IPS-20b (cell line): Measurements from ENCODE around the gene APP.
"Not testable (repeated sequence)": the region's sequence is repeated elsewhere in the genome, so short reads cannot be mapped to it uniquely, and the experiment has no call there.

Source experiments
- H3K27ac ChIP-seq: one replicate; pipeline ENCODE4 v1.5.1; 2013; ENCODE audit warnings: low read length
- H3K27me3 ChIP-seq: 2 replicates; pipeline ENCODE4 v1.6.1; 2013; ENCODE audit warnings: mild to moderate bottlenecking, low read length, inconsistent platforms; ENCODE audit not compliant: insufficient read depth
- H3K36me3 ChIP-seq: 2 replicates; pipeline ENCODE4 v1.6.1; 2013; ENCODE audit warnings: low read depth, mild to moderate bottlenecking, inconsistent platforms, low read length, moderate library complexity; ENCODE audit not compliant: insufficient read depth
- H3K4me1 ChIP-seq: 2 replicates; pipeline ENCODE4 v1.6.1; 2013; ENCODE audit warnings: mild to moderate bottlenecking, control low read depth, inconsistent platforms, low read length, moderate library complexity; ENCODE audit not compliant: insufficient read depth
- H3K4me3 ChIP-seq: 2 replicates; pipeline ENCODE4 v1.5.1; 2013; ENCODE audit warnings: mild to moderate bottlenecking, low read length, inconsistent platforms
- H3K9ac ChIP-seq: 2 replicates; pipeline ENCODE4 v1.6.1; 2013; ENCODE audit warnings: low read depth, mild to moderate bottlenecking, inconsistent platforms, low read length, moderate library complexity
- H3K9me3 ChIP-seq: 2 replicates; pipeline ENCODE4 v1.6.1; 2013; ENCODE audit warnings: mild to moderate bottlenecking, low read depth, low read length, inconsistent platforms; ENCODE audit not compliant: insufficient read depth

Gene APP

DNA sequence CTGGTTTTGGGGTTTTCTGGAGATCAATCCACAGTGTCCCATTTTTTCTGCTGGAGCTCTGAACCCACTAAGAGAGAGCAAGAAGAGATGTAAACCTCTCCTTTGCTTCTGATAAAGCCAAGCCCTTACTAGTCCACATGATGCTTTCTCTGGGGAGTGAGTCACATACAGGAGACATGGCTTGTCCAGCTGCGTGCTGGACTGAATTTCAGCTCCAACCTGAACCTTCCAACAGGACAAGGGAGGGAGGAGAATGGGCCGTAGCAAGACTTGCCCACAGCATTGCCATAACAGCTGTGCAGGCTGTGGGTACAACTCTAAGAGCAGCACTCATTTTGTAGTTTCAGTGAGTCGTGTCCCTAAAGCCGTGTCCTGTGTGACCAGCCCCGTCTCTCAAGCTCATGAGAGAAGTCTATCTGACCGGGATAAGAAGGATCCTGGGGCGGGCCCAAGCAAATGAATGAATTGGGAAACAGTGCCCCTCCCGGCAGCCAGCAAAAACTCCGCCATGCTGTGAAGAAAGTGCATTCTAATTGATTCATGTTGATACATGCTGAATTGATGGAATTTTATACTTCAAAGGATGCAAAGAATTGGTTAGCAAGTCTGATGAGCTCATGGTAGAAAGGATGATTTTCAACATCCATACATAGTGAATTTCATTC is 240.6 kb downstream of the APP start:
- H3K36me3 ChIP-seq, result peaks cover 23% of the 10 kb centered on the region; the same call in 1 of the 2 replicates
- no peak overlapping the region for H3K9ac ChIP-seq
- no peak overlapping the region for H3K4me3 ChIP-seq
- peaks cover 8% of the 10 kb centered on the region; the same call in 1 of the 2 replicates for H3K4me1 ChIP-seq
- H3K9me3 ChIP-seq, result no peaks in the 10 kb centered on the region
- H3K27ac ChIP-seq, result no peak overlapping the region
- no peaks in the 10 kb centered on the region for H3K27me3 ChIP-seq

DNA sequence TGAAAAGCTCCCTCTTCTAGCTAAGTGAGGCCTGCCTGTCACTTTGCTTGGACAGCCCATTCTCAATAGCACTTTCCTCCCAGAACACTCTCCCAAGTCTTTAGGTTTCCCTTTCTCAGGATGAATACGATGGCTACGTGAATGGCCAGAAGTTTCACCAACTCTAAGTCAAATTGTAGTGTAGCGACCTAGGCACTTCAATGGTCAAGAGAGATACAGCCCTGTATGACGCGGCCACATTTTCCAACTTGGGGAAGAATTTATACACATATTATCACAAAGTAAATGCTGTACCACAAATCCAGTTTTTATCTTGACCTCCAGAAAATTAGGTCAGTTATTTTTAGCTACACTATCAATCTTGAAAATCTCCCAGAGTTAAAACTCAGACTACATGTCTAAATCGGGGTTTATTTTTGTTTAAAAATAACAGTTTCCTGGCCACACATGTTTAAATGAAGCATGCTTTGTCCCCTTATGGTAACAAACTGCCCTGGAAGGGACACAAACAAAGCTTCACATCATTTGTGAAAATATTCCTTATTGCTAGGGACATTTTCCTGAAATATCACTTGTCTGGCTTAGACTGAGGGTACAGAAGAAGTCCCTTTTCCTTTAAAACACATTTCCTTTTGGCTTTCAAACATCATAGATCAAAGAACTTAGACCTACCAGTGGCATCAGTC is 243.2 kb downstream of the APP start:
- Histone ChIP-seq H3K9ac (no peak overlapping the region), H3K36me3 (peaks cover 19% of the 10 kb centered on the region; the same call in 1 of the 2 replicates), H3K27me3 (no peaks in the 10 kb centered on the region), H3K27ac (no peak overlapping the region), H3K4me1 (peaks cover 8% of the 10 kb centered on the region; the same call in 1 of the 2 replicates), H3K9me3 (no peaks in the 10 kb centered on the region), H3K4me3 (no peak overlapping the region)

DNA sequence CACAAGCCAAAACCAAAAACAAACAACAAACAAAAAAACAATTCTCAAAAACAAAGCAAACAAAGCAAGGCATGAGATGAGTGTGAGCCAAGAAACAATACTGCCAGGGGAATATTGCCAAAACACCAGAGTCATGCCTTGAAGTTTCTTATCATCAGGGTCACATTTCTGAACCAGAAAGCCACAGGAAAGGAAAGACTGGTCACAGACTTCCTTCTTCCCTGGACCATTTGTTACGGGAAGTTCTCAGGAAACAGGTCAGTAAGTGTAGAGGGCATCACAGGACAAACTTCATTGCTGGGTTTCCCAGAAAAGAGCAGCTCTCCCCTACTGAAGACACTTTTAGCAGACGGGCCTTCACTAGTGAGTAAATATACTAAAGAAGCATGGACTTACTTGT is 244.6 kb downstream of the APP start:
- no peaks in the 10 kb centered on the region for H3K9me3 ChIP-seq
- no peak overlapping the region for H3K27ac ChIP-seq
- peaks cover 19% of the 10 kb centered on the region; the same call in 1 of the 2 replicates for H3K36me3 ChIP-seq
- H3K9ac ChIP-seq, result no peak overlapping the region
- H3K27me3 ChIP-seq, result no peaks in the 10 kb centered on the region
- no peak overlapping the region for H3K4me3 ChIP-seq
- no peaks in the 10 kb centered on the region; the same call in 1 of the 2 replicates for H3K4me1 ChIP-seq

DNA sequence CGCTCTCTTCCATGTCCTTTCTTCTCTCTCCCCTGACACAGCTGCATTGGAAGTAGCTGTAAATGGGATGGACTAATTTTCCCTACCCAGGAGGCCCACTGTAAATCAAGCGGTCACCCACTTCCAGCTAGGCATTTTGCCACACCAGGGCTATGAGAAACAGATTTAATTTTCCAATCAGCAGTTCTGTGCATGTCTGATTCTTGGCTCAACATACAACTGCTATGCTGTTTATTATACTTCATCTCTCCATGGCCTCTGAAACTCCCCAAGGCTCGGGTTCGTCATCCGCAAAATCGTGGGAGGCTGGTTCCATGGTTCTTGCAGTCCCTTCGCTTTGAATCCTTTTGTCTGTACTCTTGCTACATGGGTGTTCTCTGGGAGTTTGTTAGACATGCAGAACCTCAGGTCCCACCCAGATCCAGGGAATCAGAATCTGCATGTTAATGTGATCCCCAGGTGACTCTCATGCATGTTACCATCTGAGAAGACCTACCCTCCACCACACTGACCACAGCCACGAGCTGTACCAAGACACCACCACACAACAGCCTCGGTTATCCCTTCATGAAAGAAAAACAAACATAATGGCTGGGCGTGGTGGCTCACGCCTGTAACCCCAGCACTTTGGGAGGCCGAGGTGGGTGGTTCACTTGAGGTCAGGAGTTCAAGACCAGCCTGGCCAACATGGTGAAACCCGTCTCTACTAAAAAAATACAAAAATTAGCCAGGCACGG is 245.3 kb downstream of the APP start:
- Histone ChIP-seq H3K9me3 (no peaks in the 10 kb centered on the region), H3K4me1 (no peaks in the 10 kb centered on the region; the same call in 1 of the 2 replicates), H3K9ac (no peak overlapping the region), H3K4me3 (no peak overlapping the region), H3K27ac (no peak overlapping the region), H3K36me3 (peaks cover 15% of the 10 kb centered on the region; the same call in 1 of the 2 replicates), H3K27me3 (no peaks in the 10 kb centered on the region)

DNA sequence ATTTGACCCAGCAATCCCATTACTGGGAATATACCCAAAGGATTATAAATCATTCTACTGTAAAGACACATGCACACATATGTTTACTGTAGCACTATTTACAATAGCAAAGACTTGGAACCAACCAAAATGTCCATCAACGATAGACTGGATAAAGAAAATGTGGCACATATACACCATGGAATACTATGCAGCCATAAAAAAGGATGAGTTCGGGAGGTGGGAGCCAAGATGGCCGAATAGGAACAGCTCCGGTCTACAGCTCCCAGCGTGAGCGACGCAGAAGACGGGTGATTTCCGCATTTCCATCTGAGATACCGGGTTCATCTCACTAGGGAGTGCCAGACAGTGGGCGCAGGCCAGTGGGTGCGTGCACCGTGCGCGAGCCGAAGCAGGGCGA is 252.4 kb downstream of the APP start:
- H3K36me3 ChIP-seq, H3K27ac ChIP-seq, H3K27me3 ChIP-seq, H3K4me3 ChIP-seq, H3K9ac ChIP-seq, H3K4me1 ChIP-seq, H3K9me3 ChIP-seq: not testable (repeated sequence)

DNA sequence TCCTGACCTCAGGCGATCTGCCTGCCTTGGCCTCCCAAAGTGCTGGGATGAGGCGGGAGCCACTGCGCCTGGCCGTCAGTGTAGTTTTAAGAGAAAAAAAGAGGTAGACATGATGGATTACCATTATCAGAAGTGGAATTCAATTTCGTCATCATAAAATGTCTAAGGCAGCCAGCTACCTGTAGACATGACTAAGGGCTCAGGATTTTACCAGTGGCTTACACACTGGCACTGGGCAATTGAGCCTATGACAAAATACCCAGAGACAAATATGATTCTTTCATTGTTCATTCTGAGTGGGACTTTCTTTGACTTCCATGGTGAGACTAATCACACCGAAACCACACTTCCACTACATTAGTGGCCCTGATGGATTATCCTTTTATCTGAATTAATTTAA is 254.3 kb downstream of the APP start:
- H3K27ac ChIP-seq, result no peak overlapping the region

DNA sequence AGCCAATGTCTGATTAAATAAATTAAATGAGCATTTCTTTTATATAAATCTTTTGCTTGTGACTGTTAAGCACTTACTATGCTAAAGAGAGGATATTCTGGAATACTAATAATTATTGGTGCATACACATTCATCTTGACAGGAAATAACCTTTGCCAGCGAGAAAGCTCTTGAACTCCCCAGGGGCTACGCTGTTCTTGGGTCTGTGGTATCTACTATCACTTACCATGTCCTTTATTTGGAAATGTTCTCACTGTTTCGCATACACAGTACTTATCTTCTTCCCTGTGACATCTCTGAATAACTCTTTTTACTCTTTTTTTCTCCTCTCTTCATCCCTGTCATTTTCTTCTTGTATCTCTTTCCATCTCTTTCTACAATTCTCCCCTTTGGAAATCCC is 257.1 kb downstream of the APP start:
- Histone ChIP-seq H3K27me3 (no peaks in the 10 kb centered on the region), H3K4me3 (no peak overlapping the region), H3K36me3 (peaks cover 24% of the 10 kb centered on the region), H3K27ac (no peak overlapping the region), H3K9me3 (no peaks in the 10 kb centered on the region), H3K9ac (no peak overlapping the region), H3K4me1 (peaks cover 10% of the 10 kb centered on the region)

More for the DNA sequence above, 254.3 kb downstream of the APP start:
- peaks cover 7% of the 10 kb centered on the region for H3K36me3 ChIP-seq
- peaks cover 10% of the 10 kb centered on the region for H3K4me1 ChIP-seq
- H3K27me3 ChIP-seq, result no peaks in the 10 kb centered on the region
- no peak overlapping the region for H3K4me3 ChIP-seq
- H3K9me3 ChIP-seq, result no peaks in the 10 kb centered on the region
- no peak overlapping the region for H3K9ac ChIP-seq

DNA sequence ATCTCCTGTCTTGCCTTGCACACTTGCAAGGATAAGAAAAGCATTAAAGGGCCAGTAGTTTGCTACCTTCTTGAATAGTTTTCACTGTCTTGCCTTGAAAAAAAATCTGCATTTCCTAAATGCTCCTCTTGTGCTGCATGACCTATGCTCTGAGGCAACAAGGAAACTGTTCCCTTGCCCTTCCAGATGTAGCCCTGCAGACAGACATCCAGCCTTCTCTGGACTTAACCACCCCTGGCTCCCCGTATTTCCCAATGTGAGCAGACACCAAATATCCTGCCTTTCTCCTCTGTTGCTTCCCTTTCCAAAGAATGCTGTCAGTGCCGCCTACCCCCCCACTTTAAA is 258.2 kb downstream of the APP start:
- Histone ChIP-seq H3K9me3 (no peaks in the 10 kb centered on the region), H3K4me1 (peaks cover 10% of the 10 kb centered on the region), H3K27me3 (no peaks in the 10 kb centered on the region), H3K36me3 (peaks cover 30% of the 10 kb centered on the region), H3K4me3 (no peak overlapping the region), H3K9ac (no peak overlapping the region), H3K27ac (no peak overlapping the region)

DNA sequence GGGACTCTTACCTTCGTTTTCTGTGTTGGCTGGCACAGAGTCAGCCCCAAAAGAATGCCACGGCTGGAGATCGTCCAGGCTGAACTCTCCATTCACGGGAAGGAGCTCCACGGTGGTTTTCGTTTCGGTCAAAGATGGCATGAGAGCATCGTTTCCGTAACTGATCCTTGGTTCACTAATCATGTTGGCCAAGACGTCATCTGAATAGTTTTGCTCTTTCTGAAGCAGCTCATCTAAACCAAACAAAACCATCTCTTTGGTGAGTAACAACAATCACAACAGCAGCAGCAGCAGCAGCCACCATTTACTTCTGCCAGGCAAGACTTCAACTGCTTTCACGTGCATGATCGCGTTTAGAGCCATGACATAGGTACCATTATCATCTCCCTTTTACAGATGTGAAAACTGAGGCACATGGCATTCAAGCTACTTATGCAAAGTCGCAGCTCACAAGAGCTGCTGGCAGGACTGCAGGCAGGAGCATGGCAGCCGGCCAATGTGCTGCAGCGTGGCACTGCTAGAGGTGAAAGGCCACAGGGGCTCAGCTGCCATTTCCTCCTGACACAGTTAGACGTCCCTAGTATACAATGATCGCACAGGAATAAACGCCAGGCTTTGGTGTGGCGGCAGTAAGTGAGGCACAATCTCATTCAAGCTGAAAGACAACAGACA is 258.7 kb downstream of the APP start:
- Histone ChIP-seq H3K4me1 (peaks cover 10% of the 10 kb centered on the region), H3K9me3 (no peaks in the 10 kb centered on the region), H3K27ac (no peak overlapping the region), H3K4me3 (no peak overlapping the region), H3K36me3 (peaks cover 30% of the 10 kb centered on the region), H3K9ac (no peak overlapping the region), H3K27me3 (no peaks in the 10 kb centered on the region)

DNA sequence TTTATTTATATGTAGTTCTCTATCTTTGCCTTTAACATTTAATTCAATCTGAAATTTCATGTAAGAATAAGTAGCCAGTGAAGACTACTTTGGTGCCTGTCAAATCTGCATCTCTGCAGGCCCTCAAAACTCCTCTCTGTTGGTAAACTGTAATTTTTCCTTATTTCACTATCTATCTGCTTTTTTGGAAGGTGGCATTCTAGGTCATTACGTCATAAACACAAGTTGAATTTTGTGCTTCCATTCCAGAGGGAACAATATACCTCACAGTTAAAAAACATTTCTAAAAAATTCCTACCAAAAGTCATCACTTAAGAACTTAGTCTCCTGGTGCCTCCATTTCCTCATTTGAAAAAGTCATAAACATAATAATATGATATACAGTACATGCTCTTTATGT is 259.8 kb downstream of the APP start:
- peaks cover 40% of the 10 kb centered on the region for H3K36me3 ChIP-seq
- H3K4me3 ChIP-seq, result no peak overlapping the region
- no peaks in the 10 kb centered on the region for H3K9me3 ChIP-seq
- no peak overlapping the region for H3K27ac ChIP-seq
- peaks cover 10% of the 10 kb centered on the region for H3K4me1 ChIP-seq
- H3K9ac ChIP-seq, result no peak overlapping the region
- no peaks in the 10 kb centered on the region for H3K27me3 ChIP-seq

DNA sequence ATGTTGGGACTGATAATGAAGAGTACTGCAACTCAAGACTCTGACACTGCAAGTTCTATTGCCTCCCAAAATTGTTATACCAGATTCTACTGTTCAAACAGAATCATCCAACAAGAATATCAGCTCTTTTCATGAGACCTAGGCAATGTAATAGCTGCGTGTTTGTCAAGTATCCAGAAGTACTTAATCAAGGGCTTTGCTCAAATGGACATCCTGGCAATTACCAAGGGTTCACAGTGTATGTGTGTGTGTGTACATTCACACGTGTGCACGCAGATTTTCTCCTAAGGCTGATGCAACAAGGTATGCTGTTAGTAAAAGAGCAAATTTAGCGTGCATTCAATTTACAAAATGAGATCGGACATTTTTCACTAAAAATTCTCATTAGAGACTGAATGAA is 261.2 kb downstream of the APP start:
- Histone ChIP-seq H3K27me3 (no peaks in the 10 kb centered on the region), H3K27ac (no peak overlapping the region), H3K36me3 (peaks cover 51% of the 10 kb centered on the region), H3K4me1 (0 out of 2 replicates have a peak, but pooled peaks cover 5% of the 10 kb centered on the region), H3K4me3 (no peak overlapping the region), H3K9me3 (no peaks in the 10 kb centered on the region), H3K9ac (no peak overlapping the region)
